ENCODE measurements around the gene NMB.
"Not testable (repeated sequence)": the region's sequence is repeated elsewhere in the genome, so short reads cannot be mapped to it uniquely, and the experiment has no call there.

NMB gene

GRCh38 chr15:84654689-84655453 is 3.1 kb downstream of the NMB start:
- DNase-seq, result peak; percentile 74

- DNase-seq, result peak; percentile 94
These were observed 3.9 kb downstream of the NMB start, which contains the start of gene WDR73 for GRCh38 chr15:84653910-84654688. Gene WDR73, minus strand, starts transcription at chr15:84654283. Its CDS starts 9 bp downstream, at chr15:84654274.

- DNase-seq, result no peak
These were observed 4.5 kb downstream of the NMB start for GRCh38 chr15:84653584-84653909.

- no peak for DNase-seq
These were observed 8.3 kb downstream of the NMB start for GRCh38 chr15:84649706-84650105.

DNA sequence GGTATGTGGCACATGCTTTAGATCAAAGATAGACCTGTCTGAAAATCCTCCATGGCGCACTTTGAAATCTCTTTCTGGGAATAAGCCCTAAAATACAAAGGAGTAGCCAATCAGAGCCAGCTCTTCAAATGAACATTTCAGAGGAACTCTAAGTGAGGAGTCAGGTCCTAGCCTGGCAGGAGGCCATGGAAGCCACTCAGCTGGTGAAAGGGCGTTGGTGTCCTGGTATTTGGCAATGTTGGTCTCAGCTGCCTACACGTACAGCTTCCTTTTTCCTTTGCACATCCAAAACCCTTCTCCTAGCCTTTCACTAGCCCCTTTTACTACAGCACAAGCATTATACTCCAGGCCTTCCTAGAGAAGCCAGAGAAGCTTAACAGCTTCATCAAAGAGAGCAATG is 9.5 kb downstream of the NMB start:
- DNase-seq, result no peak

GRCh38 chr15:84647726-84648125 is 10.3 kb downstream of the NMB start:
- DNase-seq, result no peak

DNA sequence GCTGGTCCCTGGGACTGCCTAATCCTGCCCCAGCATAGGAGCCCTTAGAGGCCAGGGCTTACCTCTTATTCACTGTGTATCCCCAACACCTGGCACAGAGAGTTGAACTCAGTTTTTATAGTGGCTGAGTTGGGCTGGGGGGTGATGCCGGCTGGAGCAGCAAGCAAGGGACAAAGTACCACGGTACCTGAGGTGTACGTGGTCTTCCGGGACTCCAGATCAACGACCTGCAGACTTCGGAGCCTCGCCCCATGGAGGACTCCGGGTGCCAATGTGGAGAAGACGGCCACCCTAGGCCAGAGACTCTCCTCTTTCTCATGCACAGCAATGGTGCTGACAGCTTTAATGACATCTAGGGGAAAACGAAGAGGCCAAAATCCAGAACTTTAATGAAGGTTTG is 12.0 kb downstream of the NMB start:
- DNase-seq, result no peak

DNA sequence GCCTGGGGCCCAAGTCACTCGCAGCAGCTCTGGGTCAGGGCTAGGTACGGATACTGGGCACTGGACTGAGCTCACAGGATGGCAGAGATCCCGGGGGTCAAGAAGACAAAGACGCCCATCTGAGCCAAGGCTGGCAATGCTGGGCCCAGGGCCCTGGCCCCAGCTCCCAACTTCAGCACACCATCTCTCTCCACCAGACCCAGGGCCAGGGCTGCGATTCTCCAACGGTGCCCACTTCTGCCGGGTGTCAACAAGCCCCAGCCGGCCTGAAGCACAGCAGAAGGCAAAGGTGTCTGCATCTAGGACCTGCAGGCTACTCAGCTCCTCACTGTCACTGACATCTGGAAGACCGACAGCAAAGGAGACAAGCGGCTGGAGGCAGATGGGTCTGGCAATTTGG is 12.5 kb downstream of the NMB start:
- no peak for DNase-seq

GRCh38 chr15:84643838-84644237 is 14.2 kb downstream of the NMB start:
- DNase-seq, result no peak

DNA sequence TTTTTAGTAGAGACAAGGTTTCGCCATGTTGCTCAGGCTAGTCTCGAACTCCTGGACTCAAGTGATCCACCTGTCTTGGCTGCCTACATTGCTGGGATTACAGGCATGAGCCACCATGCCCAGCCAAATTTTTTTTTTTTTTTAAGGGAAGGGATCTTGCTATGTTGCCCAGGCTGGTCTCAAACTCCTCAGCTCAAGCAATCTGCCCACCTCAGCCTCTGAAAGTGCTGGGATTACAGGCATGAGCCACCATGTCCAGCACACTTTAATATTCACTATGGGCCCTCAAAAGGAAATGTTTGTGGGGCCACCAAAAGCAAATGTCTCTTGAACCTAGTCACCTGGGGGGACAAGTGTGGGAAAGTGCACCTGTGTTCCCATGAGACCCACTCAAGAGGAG is 15.4 kb downstream of the NMB start:
- DNase-seq, result not testable (repeated sequence)

DNA sequence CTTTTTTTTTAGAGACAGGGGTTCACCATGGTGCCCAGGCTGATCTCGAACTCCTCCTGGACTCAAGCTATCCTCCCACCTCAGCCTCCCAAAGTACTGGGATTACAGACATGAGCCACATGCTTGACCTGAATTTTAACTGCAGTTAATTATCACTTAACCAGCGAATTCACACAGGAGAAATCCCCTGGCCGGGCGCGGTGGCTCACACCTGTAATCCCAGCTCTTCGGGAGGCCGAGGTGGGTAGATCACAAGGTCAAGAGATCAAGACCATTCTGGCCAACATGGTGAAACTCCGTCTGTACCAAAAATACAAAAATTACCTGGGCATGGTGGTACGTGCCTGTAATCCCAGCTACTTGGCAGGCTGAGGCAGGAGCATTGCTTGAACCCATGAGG is 16.1 kb downstream of the NMB start:
- DNase-seq, result not testable (repeated sequence)

DNA sequence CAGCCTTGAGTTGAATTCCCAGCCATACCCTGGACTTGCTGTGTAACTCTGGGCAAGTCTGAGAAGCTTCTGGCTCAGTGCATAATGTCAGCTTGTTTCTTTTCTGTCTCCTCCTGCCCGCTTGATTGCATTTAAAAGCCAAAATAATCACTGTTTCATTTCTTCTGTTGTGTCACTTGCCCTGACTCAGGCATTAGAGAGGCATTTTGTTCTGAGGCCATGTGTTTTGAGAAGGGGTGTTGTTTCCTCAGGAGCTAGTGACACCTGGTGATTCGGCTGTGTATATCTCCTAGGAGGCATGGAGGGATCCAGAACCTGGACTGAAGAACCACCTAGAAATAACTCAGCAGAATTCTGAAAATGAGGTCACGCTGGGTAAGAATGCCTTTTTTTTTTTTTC is 19.9 kb downstream of the NMB start:
- DNase-seq, result no peak

- no peak for DNase-seq
These were observed 23.7 kb downstream of the NMB start for GRCh38 chr15:84634228-84634837.

GRCh38 chr15:84633311-84634227 is 24.4 kb downstream of the NMB start:
- DNase-seq, result no peak

- no peak for DNase-seq
These were observed 26.2 kb downstream of the NMB start for GRCh38 chr15:84631706-84632272.

DNA sequence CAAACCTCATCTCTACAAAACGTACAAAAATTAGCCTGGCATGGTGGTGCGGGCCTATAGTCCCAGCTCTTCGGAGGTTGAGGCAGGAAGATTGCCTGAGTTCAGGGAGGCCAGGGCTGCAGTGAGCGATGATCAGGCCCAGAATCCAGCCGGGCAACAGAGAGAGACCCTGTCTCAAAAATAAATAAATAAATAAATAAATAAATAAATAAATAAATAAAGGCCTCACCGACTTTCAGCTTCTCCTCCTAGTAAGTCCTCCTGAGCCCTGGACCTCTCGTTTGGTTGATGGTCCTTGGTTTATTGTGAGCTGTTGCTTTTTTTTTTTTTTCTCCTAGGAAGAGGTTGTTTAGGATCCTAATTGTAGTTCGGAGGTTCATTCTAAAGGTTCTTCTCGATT is 29.0 kb downstream of the NMB start:
- DNase-seq, result no peak

- DNase-seq, result no peak
These were observed 32.9 kb downstream of the NMB start for GRCh38 chr15:84625123-84625522.

GRCh38 chr15:84624359-84624758 is 33.6 kb downstream of the NMB start:
- DNase-seq, result no peak

DNA sequence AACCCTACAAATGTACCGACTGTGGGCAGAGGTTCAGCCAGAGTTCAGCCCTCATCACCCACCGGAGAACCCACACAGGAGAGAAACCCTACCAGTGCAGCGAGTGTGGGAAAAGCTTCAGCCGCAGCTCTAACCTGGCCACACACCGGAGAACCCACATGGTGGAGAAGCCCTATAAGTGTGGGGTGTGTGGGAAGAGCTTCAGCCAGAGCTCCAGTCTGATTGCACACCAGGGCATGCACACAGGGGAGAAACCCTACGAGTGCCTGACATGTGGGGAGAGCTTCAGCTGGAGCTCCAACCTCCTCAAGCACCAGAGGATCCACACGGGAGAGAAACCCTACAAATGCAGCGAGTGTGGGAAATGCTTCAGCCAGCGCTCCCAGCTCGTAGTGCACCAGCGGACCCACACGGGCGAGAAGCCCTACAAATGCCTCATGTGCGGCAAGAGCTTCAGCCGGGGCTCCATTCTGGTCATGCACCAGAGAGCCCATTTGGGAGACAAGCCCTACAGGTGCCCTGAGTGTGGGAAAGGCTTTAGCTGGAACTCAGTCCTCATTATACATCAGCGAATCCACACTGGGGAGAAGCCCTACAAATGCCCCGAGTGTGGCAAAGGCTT is 36.5 kb downstream of the NMB start:
- DNase-seq, result no peak

DNA sequence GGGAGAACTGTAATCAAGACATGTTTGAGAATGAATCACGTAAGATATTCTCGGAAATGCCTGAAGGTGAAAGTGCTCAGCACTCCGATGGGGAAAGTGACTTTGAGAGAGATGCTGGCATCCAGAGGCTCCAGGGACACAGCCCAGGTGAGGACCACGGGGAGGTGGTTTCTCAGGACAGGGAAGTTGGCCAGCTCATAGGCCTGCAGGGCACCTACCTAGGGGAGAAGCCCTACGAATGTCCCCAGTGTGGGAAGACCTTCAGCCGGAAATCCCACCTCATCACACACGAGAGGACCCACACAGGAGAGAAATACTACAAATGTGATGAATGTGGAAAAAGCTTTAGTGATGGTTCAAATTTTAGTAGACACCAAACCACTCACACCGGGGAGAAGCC is 37.4 kb downstream of the NMB start:
- no peak for DNase-seq

DNA sequence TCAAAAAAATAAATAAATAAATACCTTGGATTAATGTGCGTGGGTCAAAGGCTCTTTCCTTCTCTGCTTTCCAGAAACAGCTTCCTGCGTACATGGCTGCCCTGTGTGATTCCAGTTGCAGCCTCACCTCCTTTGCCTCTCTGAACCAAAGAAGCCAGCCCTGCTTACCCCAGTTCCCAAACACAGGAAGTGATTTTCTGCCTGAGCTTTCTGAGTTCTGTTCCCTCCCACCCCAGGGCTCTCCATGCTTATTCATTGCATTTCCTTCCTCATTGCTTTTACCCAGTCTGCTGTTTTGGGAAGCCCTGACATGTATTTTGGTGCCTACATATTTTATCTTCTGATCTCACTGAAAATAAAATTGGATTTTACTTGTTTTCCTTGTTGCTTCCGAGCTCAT is 41.8 kb downstream of the NMB start:
- DNase-seq, result no peak

DNA sequence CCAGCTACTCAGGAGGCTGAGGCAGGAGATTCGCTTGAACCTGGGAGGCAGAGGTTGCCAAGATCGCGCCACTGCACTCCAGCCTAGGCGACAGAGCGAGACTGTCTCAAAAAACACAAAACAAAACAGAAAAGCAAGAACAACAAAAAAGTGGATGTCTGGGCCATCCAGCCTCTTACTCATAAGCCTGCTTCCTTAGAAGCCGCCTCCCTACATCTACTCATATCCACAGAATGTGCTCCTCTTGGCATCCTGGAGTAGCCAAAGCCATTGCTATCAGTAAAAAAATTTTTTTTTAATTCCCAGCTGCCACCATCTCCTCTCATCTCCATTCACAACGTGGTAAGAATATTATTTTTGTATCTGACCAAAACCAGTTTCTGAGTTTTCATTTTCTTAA is 46.4 kb downstream of the NMB start:
- no peak for DNase-seq
